ENCODE measurements around the gene BAZ2B. TPM values are rescaled to one million over a fixed set of nuclear protein-coding genes. Genes with fewer than 3 reads are reported as not detected.
A peak's percentile ranks its signal among the peaks of the same experiment; 100 is the strongest.

The BAZ2B gene
- total RNA-seq, 1 donor from 2014 or later, result 226 TPM

DNA sequence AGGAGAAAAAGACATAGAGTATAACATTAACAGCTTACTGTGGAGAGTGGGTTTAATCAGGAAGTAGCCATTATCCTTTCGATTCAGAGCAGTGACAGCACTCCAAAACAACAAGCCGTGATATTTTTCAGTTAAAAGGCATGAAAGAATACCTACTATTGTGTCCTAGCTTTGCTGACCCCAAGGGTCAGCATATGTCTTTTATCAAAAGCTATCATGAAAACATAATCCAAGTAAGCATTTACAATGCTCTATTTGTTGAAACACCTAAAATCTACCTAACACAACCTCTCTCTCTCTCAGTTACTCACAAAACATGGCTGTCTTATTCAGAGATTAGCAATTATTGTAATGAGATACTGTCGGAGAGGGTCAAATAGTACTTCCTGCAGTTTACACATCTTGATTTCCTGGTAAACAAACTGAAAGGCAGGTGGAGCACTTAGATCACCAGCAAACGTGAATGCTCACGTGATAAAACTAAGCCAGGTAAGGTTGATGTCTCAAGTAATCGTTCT is 100.0 kb downstream of the BAZ2B start:
- peak overlapping the region; percentile 33 for H3K27ac Mint-ChIP-seq (ENCODE audit: unreplicated experiment)
- peaks cover 4% of the 10 kb centered on the region for H3K36me3 Mint-ChIP-seq (ENCODE audit: unreplicated experiment)
- H3K9me3 Mint-ChIP-seq (ENCODE audit: unreplicated experiment), result peaks cover 2% of the 10 kb centered on the region
- TF ChIP-seq, protein P1, sequence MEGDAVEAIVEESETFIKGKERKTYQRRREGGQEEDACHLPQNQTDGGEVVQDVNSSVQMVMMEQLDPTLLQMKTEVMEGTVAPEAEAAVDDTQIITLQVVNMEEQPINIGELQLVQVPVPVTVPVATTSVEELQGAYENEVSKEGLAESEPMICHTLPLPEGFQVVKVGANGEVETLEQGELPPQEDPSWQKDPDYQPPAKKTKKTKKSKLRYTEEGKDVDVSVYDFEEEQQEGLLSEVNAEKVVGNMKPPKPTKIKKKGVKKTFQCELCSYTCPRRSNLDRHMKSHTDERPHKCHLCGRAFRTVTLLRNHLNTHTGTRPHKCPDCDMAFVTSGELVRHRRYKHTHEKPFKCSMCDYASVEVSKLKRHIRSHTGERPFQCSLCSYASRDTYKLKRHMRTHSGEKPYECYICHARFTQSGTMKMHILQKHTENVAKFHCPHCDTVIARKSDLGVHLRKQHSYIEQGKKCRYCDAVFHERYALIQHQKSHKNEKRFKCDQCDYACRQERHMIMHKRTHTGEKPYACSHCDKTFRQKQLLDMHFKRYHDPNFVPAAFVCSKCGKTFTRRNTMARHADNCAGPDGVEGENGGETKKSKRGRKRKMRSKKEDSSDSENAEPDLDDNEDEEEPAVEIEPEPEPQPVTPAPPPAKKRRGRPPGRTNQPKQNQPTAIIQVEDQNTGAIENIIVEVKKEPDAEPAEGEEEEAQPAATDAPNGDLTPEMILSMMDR (IDR thresholded peaks at IDR 0.05; ENCODE audit: partially characterized antibody, unreplicated experiment), result no peak
- H3K27me3 Mint-ChIP-seq (ENCODE audit: unreplicated experiment), result no peaks in the 10 kb centered on the region
- H3K4me3 Mint-ChIP-seq (ENCODE audit: unreplicated experiment), result no peak overlapping the region
- no peak for DNase-seq
- H3K4me1 Mint-ChIP-seq (ENCODE audit: low read depth, unreplicated experiment), result peaks cover 19% of the 10 kb centered on the region

DNA sequence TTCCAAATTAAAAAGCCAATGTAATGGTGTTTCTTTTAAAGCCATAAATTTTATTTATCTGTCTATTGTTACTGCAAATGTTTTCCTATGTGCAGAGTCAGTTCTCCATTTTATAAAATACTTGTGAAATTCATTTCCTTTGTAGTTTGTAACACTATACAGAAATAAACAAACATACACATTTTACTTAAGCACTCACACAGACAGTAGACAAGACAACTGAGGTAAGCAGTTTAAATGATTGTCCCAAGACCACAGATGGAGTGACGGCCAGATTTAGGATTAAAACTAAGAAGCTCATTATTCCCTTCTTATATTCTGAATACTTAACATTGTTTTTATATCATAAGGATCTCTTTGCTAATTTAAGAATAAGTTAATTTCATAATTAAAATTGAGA is 100.9 kb downstream of the BAZ2B start:
- Mint-ChIP-seq H3K4me1 (ENCODE audit: low read depth, unreplicated experiment) (peaks cover 19% of the 10 kb centered on the region), H3K27ac (ENCODE audit: unreplicated experiment) (no peak overlapping the region), H3K27me3 (ENCODE audit: unreplicated experiment) (no peaks in the 10 kb centered on the region), H3K4me3 (ENCODE audit: unreplicated experiment) (no peak overlapping the region), H3K9me3 (ENCODE audit: unreplicated experiment) (peaks cover 2% of the 10 kb centered on the region), H3K36me3 (ENCODE audit: unreplicated experiment) (peaks cover 4% of the 10 kb centered on the region)
- TF ChIP-seq, protein P1 (IDR thresholded peaks at IDR 0.05; ENCODE audit: partially characterized antibody, unreplicated experiment), result no peak
- no peak for DNase-seq

DNA sequence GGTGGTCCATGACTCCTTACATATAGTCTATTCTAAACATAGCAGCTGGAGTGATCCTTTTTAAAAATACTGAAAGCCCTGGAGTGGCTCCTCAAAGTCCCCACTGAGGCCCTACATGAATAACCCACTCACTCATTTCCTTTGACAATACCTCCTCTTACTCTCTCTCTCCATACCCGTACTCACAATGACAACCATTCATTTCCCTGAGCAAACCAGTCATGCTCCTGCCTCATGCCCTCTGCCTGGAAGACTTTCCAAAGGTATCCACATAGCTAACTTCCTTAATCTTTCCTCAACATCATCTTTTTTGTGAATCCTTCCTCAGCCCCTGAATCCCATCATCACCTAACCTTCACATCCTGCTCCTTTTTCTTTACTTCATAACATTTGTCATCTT is 102.6 kb downstream of the BAZ2B start:
- Mint-ChIP-seq H3K27me3 (ENCODE audit: unreplicated experiment) (no peaks in the 10 kb centered on the region), H3K4me3 (ENCODE audit: unreplicated experiment) (no peak overlapping the region), H3K9me3 (ENCODE audit: unreplicated experiment) (peaks cover 2% of the 10 kb centered on the region), H3K36me3 (ENCODE audit: unreplicated experiment) (no peaks in the 10 kb centered on the region), H3K27ac (ENCODE audit: unreplicated experiment) (no peak overlapping the region), H3K4me1 (ENCODE audit: low read depth, unreplicated experiment) (peaks cover 19% of the 10 kb centered on the region)
- TF ChIP-seq, protein P1 (IDR thresholded peaks at IDR 0.05; ENCODE audit: partially characterized antibody, unreplicated experiment), result no peak
- no peak for DNase-seq

DNA sequence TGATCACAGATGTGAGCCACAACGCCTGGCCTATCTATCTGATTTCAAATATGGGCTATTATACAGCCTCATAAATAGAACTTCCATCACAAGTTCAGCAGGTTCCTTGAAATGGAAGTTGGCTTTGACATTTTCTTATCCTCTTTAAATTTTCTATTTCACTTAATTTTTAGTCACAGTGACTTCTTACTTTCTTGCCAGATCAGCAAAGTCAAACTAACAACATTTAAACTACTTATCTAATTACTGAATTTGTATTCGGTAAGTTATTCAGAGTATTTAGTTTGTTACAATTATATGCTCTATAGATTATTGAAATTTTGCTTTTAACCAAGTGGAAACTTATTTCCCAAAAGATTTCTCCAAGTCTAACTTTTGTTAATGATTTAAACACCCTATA is 108.2 kb downstream of the BAZ2B start:
- Mint-ChIP-seq H3K4me3 (ENCODE audit: unreplicated experiment) (no peak overlapping the region), H3K9me3 (ENCODE audit: unreplicated experiment) (no peaks in the 10 kb centered on the region), H3K4me1 (ENCODE audit: low read depth, unreplicated experiment) (no peaks in the 10 kb centered on the region), H3K27me3 (ENCODE audit: unreplicated experiment) (no peaks in the 10 kb centered on the region), H3K36me3 (ENCODE audit: unreplicated experiment) (no peaks in the 10 kb centered on the region), H3K27ac (ENCODE audit: unreplicated experiment) (no peak overlapping the region)
- no peak for DNase-seq
- TF ChIP-seq, protein P1 (IDR thresholded peaks at IDR 0.05; ENCODE audit: partially characterized antibody, unreplicated experiment), result no peak

DNA sequence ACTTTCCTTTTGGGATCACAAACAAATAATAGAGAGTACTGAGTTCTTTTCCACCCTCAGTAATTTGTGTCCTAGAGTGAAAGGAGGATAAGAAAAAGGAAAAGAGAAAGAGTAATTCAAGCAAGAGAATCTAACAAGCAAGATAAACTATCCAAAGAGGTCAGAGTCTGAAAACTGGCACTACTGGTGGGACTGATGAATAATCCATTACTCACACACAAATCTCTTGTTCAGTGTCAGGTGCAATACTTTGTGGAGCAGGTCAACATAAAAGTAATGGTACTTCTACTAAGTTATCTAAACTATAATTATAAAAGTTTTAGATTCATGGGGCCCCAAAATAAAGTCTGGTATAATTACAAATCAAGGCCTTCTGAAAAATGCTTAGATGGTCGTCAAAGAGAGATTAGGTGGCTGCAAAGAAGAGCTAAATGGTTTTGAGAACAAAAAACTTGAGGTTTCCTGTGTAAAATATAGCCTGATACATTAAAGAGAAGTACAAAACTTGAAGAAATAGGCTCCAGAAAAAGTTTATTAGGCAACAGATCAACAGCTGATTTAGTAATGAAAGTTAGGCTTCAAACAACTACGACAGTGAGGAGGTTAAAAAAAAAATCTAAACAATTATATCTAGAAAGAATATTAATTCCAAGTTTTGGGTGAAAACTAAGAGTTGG is 109.4 kb downstream of the BAZ2B start:
- Mint-ChIP-seq H3K27ac (ENCODE audit: unreplicated experiment) (no peak overlapping the region), H3K27me3 (ENCODE audit: unreplicated experiment) (no peaks in the 10 kb centered on the region), H3K9me3 (ENCODE audit: unreplicated experiment) (no peaks in the 10 kb centered on the region), H3K4me1 (ENCODE audit: low read depth, unreplicated experiment) (no peaks in the 10 kb centered on the region), H3K36me3 (ENCODE audit: unreplicated experiment) (no peaks in the 10 kb centered on the region), H3K4me3 (ENCODE audit: unreplicated experiment) (no peak overlapping the region)
- TF ChIP-seq, protein P1 (IDR thresholded peaks at IDR 0.05; ENCODE audit: partially characterized antibody, unreplicated experiment), result no peak
- no peak for DNase-seq
